DMS114 treated with DMSO at 0.1 percent for 48 hours (cell line): ENCODE results near the gene HAGH.

Experiments used
- DNase-seq: peaks from one replicate; lab custom pipeline; 2025; ENCODE audit not compliant: unreplicated experiment; lab: John Stamatoyannopoulos, UW

The HAGH gene

DNA sequence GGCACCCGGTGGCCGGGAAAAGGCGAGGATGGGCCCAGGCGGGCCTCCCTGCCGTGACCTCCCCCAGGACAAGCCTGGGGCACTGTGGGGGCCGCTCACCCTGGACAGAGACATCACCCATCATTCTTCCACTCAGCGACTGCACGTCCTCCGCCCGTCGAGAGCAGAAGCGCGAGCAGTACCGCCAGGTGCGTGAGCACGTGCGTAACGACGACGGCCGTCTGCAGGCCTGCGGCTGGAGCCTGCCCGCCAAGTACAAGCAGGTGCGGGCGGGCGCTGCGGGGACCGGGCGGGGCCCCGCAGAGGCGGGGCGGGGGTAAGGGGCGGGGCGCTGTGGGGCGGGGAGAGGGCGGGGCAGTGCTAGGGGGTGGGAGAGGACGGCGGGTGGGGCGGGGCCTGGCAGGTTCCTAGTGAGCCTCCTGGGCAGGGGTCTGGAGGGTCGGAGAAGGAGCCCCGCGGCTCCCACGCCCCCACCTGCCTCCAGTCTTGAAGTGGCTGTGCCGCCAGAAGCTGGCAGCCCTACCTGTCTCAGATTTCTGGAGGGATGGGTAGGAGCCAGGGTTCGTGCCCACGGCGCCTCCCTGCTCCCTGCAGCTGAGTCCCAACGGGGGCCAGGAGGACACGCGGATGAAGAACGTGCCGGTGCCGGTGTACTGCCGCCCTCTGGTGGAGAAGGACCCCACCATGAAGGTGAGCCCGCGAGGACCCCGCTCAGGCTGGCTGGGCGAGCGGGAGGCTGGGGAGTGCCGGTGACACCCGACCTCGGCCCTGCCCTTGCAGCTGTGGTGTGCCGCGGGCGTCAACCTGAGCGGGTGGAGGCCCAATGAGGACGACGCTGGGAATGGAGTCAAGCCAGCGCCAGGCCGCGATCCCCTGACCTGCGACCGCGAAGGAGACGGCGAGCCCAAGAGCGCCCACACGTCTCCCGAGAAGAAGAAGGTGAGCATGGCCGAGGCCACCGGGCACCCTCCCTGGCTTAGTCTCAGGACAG lies 62.8 kb downstream of the HAGH start:
- no peak for DNase-seq

- DNase-seq = no peak
These were observed 63.6 kb downstream of the HAGH start for GRCh38 chr16:1762879-1763520.

GRCh38 chr16:1762196-1762878 lies 64.3 kb downstream of the HAGH start:
- no peak for DNase-seq

- DNase-seq = no peak
These were observed 64.9 kb downstream of the HAGH start for GRCh38 chr16:1761751-1762150.

DNA sequence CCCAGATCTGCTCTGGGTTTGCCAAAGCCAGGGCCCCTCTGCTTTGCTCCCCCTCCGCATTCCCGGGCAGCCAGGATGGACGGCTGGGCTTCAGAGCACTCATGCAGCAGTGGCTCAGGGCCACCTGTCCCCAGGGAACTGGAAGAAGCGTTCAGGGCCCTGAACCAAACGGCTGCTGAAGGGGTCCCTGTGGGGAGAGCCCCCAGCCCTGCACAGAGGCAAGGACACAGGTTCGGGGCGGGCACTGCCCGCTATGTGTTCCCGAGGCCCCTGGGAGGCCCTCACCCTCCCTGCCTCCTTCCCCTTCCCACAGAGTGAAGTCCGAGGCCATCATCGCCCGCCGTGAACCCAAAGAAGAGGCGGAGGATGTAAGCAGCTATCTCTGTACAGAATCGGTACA lies 65.7 kb downstream of the HAGH start:
- no peak for DNase-seq

DNA sequence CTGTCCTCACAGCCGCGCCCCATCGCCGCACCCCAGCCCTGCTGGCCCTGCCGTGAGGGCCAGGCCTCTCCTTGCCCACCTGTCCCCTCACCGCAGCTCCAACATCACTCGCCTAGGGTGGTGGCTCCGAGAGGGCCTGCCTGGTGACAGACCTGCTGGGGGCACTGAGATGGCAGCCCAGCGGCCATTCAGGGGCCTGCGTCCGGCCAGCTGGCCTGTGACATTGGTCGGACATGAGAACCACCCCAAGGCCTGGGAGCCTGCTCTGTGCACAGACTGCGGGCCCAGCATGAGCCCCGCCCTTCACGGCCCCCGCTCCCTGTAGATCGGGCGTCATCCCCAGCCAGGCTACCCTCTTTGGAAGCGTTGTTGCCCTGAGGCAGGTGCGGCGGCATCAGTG lies 67.1 kb downstream of the HAGH start:
- no peak for DNase-seq

- no peak for DNase-seq
These were observed 67.7 kb downstream of the HAGH start for GRCh38 chr16:1758923-1759322.

DNA sequence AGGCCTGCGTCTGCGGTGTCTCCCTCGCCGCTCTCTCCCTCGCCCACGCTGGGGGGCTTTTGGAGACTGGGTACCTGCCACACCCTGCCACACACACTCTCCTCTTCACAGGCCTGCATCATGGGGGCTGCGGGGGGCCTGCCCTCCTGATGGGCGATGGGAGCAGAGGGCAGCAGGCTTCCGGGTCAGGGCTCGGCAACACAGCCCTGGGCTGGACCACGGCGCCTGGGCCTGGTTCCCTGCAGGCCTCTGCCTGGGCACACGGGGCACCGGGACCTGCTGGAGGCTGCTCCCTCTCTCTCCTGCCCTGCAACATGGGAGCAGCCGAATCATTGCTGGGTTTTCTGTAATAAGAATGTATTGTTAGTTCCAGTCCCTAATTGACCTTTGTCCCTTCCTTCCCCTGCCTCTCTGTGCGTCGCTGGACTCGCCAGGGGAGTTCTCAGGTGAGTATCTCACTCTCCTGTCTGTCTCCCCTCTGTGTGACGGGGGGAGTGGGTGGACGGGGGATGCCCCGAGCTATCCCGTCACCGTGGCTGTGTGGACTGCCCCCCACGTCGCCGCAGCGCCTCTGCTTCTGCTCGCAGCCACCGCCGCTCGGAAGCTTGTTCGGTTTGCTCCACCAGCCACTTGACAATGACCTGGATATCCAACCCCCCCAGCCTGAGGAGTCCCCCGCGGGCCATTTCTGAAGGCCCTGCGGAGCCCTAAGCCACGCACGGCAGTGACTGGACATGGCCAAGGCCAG lies 68.7 kb downstream of the HAGH start:
- DNase-seq = no peak
